SK-N-MC (cell line): ENCODE measurements around the gene NSD1.

ENCODE experiments used
- EZH2 ChIP-seq: fragments of 200-600 bp; sonication (generic); IDR thresholded peaks from one replicate; pipeline ENCODE4 v1.6.1; 2017; ENCODE audit warnings: antibody characterized with exemption
- FOXP2 ChIP-seq: optimal IDR thresholded peaks from 2 replicates; pipeline ENCODE3; 2011; ENCODE audit warnings: mild to moderate bottlenecking, moderate library complexity; ENCODE audit not compliant: insufficient read depth; ENCODE audit errors: extremely low read length, control extremely low read depth
- POLR2AphosphoS5 ChIP-seq: IDR thresholded peaks from 2 replicates; pipeline ENCODE4 v1.6.1; 2012; ENCODE audit warnings: mild to moderate bottlenecking, low read depth, low read length, borderline replicate concordance

DNA sequence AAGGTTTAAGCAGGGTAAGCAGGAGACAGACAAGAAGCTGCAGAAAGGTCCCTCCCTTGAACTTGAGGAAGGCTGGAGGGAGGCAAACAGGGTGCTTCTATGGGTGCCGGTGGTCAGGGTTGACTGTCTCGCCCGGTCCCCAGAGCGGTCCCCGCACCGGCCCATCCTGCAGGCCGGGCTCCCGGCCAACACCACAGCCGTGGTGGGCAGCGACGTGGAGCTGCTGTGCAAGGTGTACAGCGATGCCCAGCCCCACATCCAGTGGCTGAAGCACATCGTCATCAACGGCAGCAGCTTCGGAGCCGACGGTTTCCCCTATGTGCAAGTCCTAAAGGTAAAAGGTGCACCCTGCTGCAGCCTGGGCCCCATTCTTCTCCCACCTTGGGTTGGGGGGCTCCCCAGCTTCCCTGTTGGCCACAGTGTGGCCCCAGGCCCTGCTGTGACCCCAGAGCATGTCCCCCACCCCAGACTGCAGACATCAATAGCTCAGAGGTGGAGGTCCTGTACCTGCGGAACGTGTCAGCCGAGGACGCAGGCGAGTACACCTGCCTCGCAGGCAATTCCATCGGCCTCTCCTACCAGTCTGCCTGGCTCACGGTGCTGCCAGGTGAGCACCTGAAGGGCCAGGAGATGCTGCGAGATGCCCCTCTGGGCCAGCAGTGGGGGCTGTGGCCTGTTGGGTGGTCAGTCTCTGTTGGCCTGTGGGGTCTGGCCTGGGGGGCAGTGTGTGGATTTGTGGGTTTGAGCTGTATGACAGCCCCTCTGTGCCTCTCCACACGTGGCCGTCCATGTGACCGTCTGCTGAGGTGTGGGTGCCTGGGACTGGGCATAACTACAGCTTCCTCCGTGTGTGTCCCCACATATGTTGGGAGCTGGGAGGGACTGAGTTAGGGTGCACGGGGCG is 41.1 kb upstream of the NSD1 start:
- TF ChIP-seq EZH2: no peak
- no peak for TF ChIP-seq POLR2AphosphoS5
- TF ChIP-seq FOXP2: no peak
